Transverse colon (tissue), 4 donors: ENCODE data around the gene CACNA1C. TPM values are rescaled to one million over a fixed set of nuclear protein-coding genes. Genes with fewer than 3 reads are reported as not detected.
A peak's percentile ranks its signal among the peaks of the same experiment; 100 is the strongest.

Experiments used
- DNase-seq: peaks from one replicate; pipeline ENCODE4 v3.0.0-alpha.2; 2019
- H3K27ac ChIP-seq, 4 donors: fragments of 200-600 bp; sonication (generic); 2 replicates each; pipeline ENCODE4 v1.5.1; 2016 to 2018; ENCODE audit warnings: inconsistent platforms in 4 of 4
- H3K27me3 ChIP-seq: fragments of 200-600 bp; sonication (generic); 2 replicates; pipeline ENCODE4 v1.5.1; 2017; ENCODE audit warnings: inconsistent platforms
- H3K36me3 ChIP-seq, 4 donors: fragments of 200-600 bp; sonication (generic); 2 replicates each; pipeline ENCODE4 v1.5.1; 2017 to 2019; ENCODE audit warnings: inconsistent platforms in 4 of 4
- H3K4me1 ChIP-seq, 4 donors: fragments of 200-600 bp; sonication (generic); 2 replicates each; pipeline ENCODE4 v1.5.1; 2017 to 2020; ENCODE audit warnings: inconsistent platforms in 4 of 4
- H3K4me3 ChIP-seq, 4 donors: fragments of 200-600 bp; sonication (generic); 1 replicate in 1 of 4; 2 replicates in 3 of 4; pipeline versions ENCODE4 v1.5.1 to v1.6.1; 2017 to 2019; ENCODE audit warnings: inconsistent platforms in 4 of 4
- H3K9me3 ChIP-seq, 2 donors: fragments of 200-600 bp; sonication (generic); 2 replicates each; pipeline ENCODE4 v1.5.1; 2017 to 2019; ENCODE audit warnings: inconsistent platforms in 2 of 2
- EP300 ChIP-seq: sonication (generic); formaldehyde crosslinking; IDR thresholded peaks from one replicate; pipeline ENCODE4 v1.6.1; 2017; ENCODE audit warnings: antibody characterized with exemption, low read depth
- POLR2A ChIP-seq: fragments of 450-650 bp; IDR thresholded peaks from one replicate; pipeline ENCODE4 v1.6.1; 2016; ENCODE audit warnings: antibody characterized with exemption, mild to moderate bottlenecking, moderate library complexity
- POLR2AphosphoS5 ChIP-seq, 3 donors: sonication (generic); formaldehyde crosslinking; IDR thresholded peaks; one replicate each; pipeline ENCODE4 v1.6.1; 2016; ENCODE audit warnings: antibody characterized with exemption in 3 of 3
- WGBS, 2 donors: methylation state at CpG; one replicate each; pipeline ENCODE4 v1.1.5; 2018; ENCODE audit warnings: low coverage in 1 of 2; 5-methylcytosine and 5-hydroxymethylcytosine counted together
- in situ Hi-C, 4 donors: fragments of 200-750 bp; cut with MboI; loops; one replicate each; pipeline versions ENCODE4 v1.15.0 to v1.15.1; 2017; ENCODE audit warnings: low sequenced_read_pairs in 3 of 4, low pct_ligation_motif_present in 1 of 4, low pct_unique_long_range_greater_than_20kb in 1 of 4
- intact Hi-C: fragments of 100-400 bp; cut with DNase I; formaldehyde crosslinking; loops from one replicate; pipeline ENCODE4 v1.15.1; 2023; ENCODE audit warnings: low total_unique reads
- total RNA-seq, 4 donors: library from RNA; depleted of rRNA; stranded (reverse); fragments of >200 nt; gene quantifications; one replicate each; pipeline ENCODE4 v1.1.0, GENCODE V29; 2016
- TF ChIP-seq, protein P1 (sequence below), 5 experiments: fragments of 200-600 bp in 3 of 5; fragments of 450-650 bp in 2 of 5; sonication (generic) in 3 of 5; IDR thresholded peaks; 1 replicate in 2 of 5; 2 replicates in 3 of 5; pipeline ENCODE4 v1.5.1; 2016 to 2017; ENCODE audit warnings: antibody characterized with exemption in 5 of 5, inconsistent platforms in 3 of 5, mild to moderate bottlenecking in 2 of 5, moderate library complexity in 1 of 5

CACNA1C gene
- total RNA-seq, 4 donors from 2014 or later = 18.8 to 35.2 (median 24.8) TPM

DNA sequence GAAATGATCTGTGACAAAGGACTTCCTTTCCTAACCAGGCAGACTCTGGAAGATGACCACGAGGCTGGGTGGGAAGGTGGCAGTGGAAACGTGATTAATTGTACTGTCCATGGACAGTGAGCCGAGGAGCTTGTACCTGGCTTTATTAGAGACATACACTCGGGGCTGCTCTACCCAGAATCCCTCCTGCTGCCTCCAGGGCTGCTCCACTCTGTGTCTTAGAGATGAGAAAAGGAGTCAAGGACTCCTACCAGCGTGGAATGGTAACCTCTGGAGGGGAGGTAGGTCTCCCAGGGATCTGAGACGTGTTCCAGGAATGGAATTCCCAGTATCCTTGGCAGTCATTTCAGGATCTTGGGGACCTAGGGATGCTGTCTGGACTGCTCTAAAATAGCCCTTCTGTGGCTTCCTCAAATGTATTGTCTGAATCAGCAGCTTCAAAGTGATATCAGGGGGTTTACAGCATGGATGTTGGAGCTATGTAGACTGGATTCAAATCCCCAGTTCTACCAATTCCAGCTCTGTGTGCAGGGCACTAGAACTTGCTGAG lies 237.8 kb downstream of the CACNA1C start:
- no peaks in the 10 kb centered on the region for H3K9me3 ChIP-seq
- H3K4me1 ChIP-seq = peaks cover 7 to 25% (median 11%) of the 10 kb centered on the region in 4 donors
- no peaks in the 10 kb centered on the region for H3K27me3 ChIP-seq
- intact Hi-C loops = no loop called here
- no peaks in the 10 kb centered on the region for H3K36me3 ChIP-seq
- DNase-seq = no peak
- no peak overlapping the region for H3K4me3 ChIP-seq
- H3K27ac ChIP-seq = peak overlapping the region; percentile 2 to 39 (median 28)
- in situ Hi-C loops = no loop called here
- 79% methylated on average over 6 of the region's 6 CpGs; no CpG with 5 or more reads in 1 of the 2 donors for WGBS, 2 donors
- TF ChIP-seq, protein P1, sequence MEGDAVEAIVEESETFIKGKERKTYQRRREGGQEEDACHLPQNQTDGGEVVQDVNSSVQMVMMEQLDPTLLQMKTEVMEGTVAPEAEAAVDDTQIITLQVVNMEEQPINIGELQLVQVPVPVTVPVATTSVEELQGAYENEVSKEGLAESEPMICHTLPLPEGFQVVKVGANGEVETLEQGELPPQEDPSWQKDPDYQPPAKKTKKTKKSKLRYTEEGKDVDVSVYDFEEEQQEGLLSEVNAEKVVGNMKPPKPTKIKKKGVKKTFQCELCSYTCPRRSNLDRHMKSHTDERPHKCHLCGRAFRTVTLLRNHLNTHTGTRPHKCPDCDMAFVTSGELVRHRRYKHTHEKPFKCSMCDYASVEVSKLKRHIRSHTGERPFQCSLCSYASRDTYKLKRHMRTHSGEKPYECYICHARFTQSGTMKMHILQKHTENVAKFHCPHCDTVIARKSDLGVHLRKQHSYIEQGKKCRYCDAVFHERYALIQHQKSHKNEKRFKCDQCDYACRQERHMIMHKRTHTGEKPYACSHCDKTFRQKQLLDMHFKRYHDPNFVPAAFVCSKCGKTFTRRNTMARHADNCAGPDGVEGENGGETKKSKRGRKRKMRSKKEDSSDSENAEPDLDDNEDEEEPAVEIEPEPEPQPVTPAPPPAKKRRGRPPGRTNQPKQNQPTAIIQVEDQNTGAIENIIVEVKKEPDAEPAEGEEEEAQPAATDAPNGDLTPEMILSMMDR (IDR thresholded peaks at IDR 0.05) = no peak
- TF ChIP-seq POLR2A (no peak), EP300 (no peak), POLR2AphosphoS5 (IDR thresholded peaks at IDR 0.05) (no peak)

DNA sequence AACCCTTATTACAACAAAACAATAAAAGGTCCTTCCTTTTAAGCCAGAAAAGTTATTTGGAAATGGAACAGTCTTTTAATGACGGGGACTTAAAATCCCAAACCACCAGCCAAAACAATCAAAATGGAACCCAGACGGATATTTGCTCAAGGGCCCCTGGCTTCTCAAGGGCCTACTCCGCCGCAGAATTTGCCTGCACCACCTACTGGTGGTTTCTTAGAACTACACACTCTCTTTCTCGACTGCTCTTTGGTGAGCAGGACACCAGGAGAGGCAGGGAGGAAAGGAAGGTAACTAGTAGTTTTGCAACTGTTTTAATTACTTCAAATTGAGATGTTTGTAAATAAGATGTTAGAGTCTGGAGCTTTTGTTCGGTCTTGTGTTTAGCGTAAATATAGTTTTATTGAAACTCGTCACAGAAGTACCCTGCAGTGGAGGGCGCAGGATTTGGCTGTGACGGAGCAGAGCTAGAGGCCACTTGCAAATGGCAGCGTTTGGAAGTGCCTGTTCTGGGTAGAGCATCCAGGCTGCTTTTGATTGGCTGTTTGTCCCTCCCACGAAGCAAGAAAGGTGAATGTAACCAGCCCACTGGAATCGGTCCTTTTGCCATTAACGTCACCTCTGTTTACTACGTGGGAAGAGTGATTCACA lies 238.5 kb downstream of the CACNA1C start:
- Histone ChIP-seq H3K4me1 (peaks cover 4 to 18% (median 11%) of the 10 kb centered on the region in 4 donors), H3K4me3 (no peak overlapping the region), H3K9me3 (no peaks in the 10 kb centered on the region), H3K36me3 (no peaks in the 10 kb centered on the region), H3K27me3 (no peaks in the 10 kb centered on the region), H3K27ac (peak overlapping the region in 3 of 4 donors; percentile 23 to 46 (median 39))
- in situ Hi-C loops (no loop called here), intact Hi-C loops (no loop called here)
- DNase-seq = peak; percentile 49
- no peak for TF ChIP-seq EP300
- TF ChIP-seq POLR2A = no peak
- TF ChIP-seq, protein P1 (IDR thresholded peaks at IDR 0.05) = peak; percentile 76 to 83 (median 78)
- TF ChIP-seq POLR2AphosphoS5 (IDR thresholded peaks at IDR 0.05) = no peak
- 72% methylated on average over 15 of the region's 15 CpGs for WGBS, 2 donors

DNA sequence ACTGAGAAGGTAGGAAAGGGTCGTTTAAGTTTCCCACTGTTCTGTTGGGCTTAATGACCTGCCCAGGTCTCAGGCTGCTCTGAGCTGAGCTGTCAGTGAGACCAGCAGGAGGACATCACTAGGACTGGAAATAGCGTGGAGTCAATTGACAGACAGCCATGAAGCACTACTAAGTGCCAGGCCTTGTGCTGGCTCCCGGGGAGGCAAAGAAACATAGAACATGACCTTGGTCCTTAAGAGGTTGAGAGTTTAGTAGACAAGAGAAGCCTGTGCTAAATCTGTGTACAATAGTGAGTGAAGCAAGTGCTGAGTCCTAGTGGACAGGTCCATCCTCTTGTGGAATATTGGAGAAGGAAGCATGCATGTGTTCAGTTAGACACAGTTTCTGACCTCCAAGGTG lies 239.2 kb downstream of the CACNA1C start:
- TF ChIP-seq EP300 = no peak
- TF ChIP-seq POLR2AphosphoS5 (IDR thresholded peaks at IDR 0.05) = no peak
- no peak for TF ChIP-seq POLR2A
- TF ChIP-seq, protein P1 (IDR thresholded peaks at IDR 0.05) = no peak
- WGBS, 2 donors = 40 to 83% methylated on average over 1 to 3 of the region's 3 CpGs
- in situ Hi-C loops (no loop called here), intact Hi-C loops (no loop called here)
- Histone ChIP-seq H3K27ac (peak overlapping the region in 3 of 4 donors; percentile 10 to 46 (median 23)), H3K9me3 (no peaks in the 10 kb centered on the region), H3K27me3 (no peaks in the 10 kb centered on the region), H3K36me3 (no peaks in the 10 kb centered on the region), H3K4me3 (no peak overlapping the region), H3K4me1 (peaks cover 4 to 15% (median 11%) of the 10 kb centered on the region in 4 donors)
- no peak for DNase-seq

DNA sequence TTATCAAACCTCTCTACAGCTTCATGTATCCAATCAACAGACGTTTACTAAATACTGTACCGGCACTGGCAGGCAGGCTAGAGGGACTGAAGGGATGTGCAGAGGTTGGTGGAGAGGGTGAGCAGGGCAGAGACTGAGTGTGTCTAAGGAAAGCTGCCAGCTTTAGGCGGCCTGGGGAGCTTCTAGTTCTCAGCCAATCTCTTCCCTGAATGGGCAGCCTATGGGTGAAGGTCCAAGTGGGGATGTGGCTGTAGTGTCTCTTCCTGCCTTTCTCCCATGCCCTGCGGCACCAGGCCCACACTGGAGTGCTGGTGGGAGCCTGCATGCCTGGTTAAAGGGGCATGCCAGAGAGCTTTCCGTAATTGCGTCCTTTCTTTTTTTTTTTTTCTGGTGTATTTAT lies 239.8 kb downstream of the CACNA1C start:
- no peaks in the 10 kb centered on the region for H3K36me3 ChIP-seq
- peaks cover 3 to 15% (median 10%) of the 10 kb centered on the region in 4 donors for H3K4me1 ChIP-seq
- 81 to 94% methylated on average over 2 to 6 of the region's 6 CpGs for WGBS, 2 donors
- peak overlapping the region in 3 of 4 donors; percentile 10 to 46 (median 23) for H3K27ac ChIP-seq
- H3K4me3 ChIP-seq = no peak overlapping the region
- no peaks in the 10 kb centered on the region for H3K27me3 ChIP-seq
- DNase-seq = no peak
- in situ Hi-C loops = no loop called here
- intact Hi-C loops = no loop called here
- TF ChIP-seq POLR2AphosphoS5 (IDR thresholded peaks at IDR 0.05) (no peak), POLR2A (no peak), EP300 (no peak)
- TF ChIP-seq, protein P1 (IDR thresholded peaks at IDR 0.05) = no peak
- no peaks in the 10 kb centered on the region for H3K9me3 ChIP-seq
